Activated CD8-positive, alpha-beta memory T cell treated with anti-CD3 and anti-CD28 coated beads for 36 hours (primary cell): Measurements from ENCODE around the gene TMEM240. TPM values are rescaled to one million over a fixed set of nuclear protein-coding genes. Genes with fewer than 3 reads are reported as not detected.
"Not testable (repeated sequence)": the region's sequence is repeated elsewhere in the genome, so short reads cannot be mapped to it uniquely, and the experiment has no call there.

Source experiments
- CTCF ChIA-PET: fragments of 350-600 bp; sonication (Branson Sonifier 250); formaldehyde crosslinking; loops from one replicate; lab custom pipeline; 2021; ENCODE audit warnings: antibody characterized with exemption; lab: Charles Lee
- POLR2A ChIA-PET: fragments of 350-600 bp; sonication (Branson Sonifier 250); formaldehyde crosslinking; loops from one replicate; lab custom pipeline; 2021; ENCODE audit warnings: antibody characterized with exemption; lab: Charles Lee
- total RNA-seq, 2 experiments: library from RNA; stranded (reverse); gene quantifications; one replicate each; pipeline ENCODE4 v1.2.3, GENCODE V29; 2021

Gene TMEM240
- total RNA-seq, 2 experiments from 2014 or later: 0.48 TPM; not detected in 1

- ChIA-PET POLR2A (no interaction called here), CTCF (interaction anchor here (1.2 kb wide), 1 partner anchor 11 kb away, joined by 3 read pairs; no protein-coding TSS in a partner anchor)
These were observed 28.7 kb downstream of the TMEM240 start, which contains the start of gene ATAD3A for GRCh38 chr1:1511533-1512285. TSS of gene ATAD3A (plus strand) at chr1:1512162. CDS start at chr1:1512269, 107 bp downstream.

DNA sequence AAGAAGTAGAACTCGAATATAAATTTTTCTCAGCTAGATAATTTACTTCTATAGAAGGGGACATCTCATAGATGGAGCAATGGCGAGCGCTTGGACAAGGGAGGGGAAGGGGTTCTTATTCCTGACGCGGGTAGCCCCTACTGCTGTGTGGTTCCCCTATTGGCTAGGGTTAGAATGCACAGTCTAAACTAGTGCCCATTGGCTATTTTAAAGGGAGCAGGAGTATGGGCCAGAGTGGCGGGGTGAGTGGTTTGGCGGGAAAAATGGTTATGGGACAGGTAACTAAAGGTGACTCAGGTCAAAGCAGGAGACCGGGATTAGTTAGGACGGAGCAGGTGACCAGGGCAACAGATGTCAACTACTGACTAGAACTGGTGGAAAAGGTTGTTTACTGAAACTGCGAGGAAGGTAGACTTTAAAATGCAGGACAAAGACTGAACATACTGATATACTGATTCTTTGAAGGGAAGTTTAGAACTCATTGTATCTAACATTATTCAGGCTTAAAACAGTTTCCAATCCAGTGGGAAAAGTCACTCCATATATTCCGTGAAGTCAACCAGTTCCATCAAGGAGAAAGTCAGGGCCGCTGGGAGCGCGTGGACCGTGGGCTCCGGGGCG is 29.4 kb downstream of the TMEM240 start:
- ChIA-PET CTCF (interaction anchor here (1.2 to 1.6 kb wide), 2 partner anchors 10 to 70 kb away, joined by 3 read pairs; no protein-coding TSS in a partner anchor), POLR2A (no interaction called here)

DNA sequence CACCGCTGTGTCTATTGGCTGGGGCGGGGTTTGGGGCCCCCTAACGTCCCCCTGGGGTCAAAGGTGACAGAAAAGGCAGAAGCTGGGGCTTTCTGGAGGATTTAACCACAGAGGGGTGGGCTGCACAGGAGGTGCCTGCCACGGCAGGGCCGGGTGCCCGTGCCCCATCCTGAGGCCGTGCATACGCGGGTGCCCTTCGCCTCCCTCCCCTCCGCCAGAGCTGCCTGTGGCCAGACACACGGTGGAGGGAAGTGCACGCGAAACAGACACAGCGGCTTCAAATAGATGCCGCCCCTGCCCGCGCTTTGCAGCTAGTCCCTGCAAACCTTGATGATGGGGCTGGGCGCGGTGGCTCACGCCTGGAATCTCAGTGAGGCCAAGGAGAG is 31.0 kb downstream of the TMEM240 start:
- POLR2A ChIA-PET: not testable (repeated sequence)
- CTCF ChIA-PET: interaction anchor here (1.6 kb wide), 1 partner anchor 68 kb away, joined by 3 read pairs; no protein-coding TSS in a partner anchor

DNA sequence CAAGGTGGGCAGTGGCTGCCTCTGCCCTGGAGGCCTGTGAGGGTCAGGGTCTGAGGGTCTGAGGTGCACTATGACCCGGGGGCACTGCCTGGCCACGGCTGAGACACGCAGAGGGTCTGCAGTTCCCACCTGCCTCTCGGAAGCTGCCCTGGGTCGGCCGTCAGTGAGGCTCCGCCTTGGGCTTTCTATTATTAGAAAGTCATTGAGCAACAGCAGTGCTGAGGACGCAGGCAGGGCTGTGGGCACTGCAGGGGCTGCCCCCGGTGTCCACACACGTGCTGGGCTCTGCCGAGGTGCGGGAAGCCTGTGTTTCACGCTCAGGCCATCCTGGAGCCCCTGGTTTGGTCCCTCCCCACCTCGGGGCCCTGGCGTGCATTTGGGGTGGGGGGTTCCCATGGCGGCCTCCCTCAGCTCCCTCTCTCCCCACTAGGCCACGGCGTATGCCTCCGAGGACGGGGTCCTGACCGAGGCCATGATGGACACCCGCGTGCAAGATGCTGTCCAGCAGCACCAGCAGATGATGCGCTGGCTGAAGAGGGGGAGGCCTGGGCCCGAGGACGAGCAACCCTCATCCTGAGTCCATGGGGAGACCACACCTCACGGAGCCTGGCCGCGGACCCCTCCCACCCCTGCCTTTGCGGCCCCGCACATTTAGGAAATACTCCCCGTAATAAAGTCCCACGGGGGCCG is 31.5 kb downstream of the TMEM240 start:
- POLR2A ChIA-PET, CTCF ChIA-PET: not testable (repeated sequence)

DNA sequence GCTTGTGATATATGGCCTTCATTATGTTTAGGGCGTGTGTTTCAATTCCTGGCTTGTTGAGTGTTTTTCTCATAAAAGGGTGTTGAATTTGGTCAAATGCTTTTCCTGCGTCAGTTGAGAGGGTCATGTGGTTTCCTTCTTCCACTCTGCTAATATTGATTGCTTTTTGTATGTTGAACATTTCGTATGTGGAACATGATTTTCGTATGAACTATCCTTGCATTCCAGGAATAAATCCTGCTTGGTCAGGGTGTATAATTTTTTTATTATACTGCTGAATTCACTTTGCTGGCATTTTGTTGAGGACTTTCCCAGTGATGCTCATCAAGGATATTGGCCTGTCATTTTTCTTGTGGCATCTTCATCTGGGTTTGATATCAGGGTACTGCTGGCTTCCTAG is 33.1 kb downstream of the TMEM240 start:
- ChIA-PET CTCF (no interaction called here), POLR2A (no interaction called here)

- CTCF ChIA-PET: interaction anchor here (0.7 to 1.3 kb wide), 3 partner anchors 65 to 386 kb away, joined by 3 to 4 read pairs (median 3); partner anchors contain the start of gene AURKAIP1
- POLR2A ChIA-PET: interaction anchor here (1.0 kb wide), 1 partner anchor 157 kb away, joined by 3 read pairs; no protein-coding TSS in a partner anchor
These were observed 34.6 kb downstream of the TMEM240 start for GRCh38 chr1:1505801-1506200.

DNA sequence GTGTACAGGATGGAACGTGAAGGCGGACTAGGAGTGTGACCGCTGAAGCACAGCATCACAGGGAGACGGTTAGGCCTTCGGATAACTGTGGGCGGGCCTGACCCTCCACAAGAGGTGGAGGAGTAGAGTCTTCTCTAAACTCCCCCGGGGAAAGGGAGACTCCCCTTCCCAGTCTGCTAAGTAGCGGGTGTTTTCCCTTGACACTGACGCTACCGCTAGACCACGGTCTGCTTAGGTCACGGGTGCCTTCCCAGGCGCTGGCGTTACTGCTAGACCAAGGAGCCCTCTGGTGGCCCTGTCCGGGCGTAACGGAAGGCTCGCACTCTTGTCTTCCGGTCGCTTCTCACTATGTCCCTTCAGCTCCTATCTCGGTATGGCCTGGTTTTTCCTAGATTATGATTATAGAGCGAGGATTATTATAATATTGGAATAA is 35.0 kb downstream of the TMEM240 start:
- CTCF ChIA-PET: interaction anchor here (0.7 to 1.7 kb wide), 5 partner anchors 22 to 386 kb away, joined by 3 to 5 read pairs (median 3); partner anchors contain the start of gene AURKAIP1
- POLR2A ChIA-PET: interaction anchor here (1.0 kb wide), 1 partner anchor 157 kb away, joined by 3 read pairs; no protein-coding TSS in a partner anchor

DNA sequence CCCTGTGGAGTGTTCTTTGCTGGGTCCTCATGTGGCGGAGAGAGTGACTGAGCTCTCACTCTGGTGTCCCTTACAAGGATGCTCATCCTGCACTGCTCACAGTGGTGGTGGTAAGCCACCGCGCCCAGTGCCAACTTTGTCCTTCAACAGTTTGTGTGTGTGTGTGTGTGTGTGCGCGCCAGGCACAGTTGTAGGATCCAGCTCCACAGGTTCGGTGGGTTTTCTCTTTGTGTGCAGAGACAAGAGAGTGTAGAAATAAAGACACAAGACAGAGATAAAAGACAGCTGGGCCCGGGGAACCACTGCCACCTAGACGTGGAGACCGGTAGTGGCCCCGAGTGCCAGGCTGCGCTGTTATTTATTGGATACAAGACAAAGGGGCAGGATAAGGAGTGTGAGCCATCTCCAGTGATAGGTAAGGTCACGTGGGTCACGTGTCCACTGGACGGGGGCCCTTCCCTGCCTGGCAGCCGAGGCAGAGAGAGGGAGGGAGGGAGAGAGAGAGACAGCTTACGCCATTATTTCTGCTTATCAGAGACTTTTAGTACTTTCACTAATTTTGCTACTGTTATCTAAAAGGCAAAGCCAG is 35.6 kb downstream of the TMEM240 start:
- POLR2A ChIA-PET: interaction anchor here (1.0 kb wide), 1 partner anchor 157 kb away, joined by 3 read pairs; no protein-coding TSS in a partner anchor
- CTCF ChIA-PET: interaction anchor here (0.7 to 1.7 kb wide), 5 partner anchors 21 to 385 kb away, joined by 3 to 5 read pairs (median 3); no protein-coding TSS in a partner anchor

GRCh38 chr1:1495461-1495975 is 44.9 kb downstream of the TMEM240 start:
- CTCF ChIA-PET, POLR2A ChIA-PET: not testable (repeated sequence)

GRCh38 chr1:1494311-1494710 is 46.1 kb downstream of the TMEM240 start:
- CTCF ChIA-PET, POLR2A ChIA-PET: not testable (repeated sequence)

DNA sequence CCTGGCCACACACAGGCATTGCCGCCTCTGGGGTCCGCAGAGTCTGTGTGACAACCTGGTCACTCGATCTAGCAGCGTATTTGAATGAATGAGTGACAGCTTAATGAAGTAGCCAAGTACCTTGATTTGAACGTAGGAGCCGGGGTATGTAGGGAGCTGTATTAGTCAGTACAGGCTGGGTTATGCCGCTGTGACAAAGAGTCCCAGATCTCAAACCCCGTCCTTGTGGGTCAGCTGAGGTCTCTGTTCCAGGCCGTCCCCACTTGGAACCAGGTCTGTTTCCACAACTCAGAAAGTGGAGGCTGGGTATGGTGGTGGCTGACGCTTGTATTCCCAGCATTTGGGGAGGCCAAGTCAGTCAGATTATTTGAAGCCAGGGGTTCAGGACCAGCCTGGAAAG is 48.8 kb downstream of the TMEM240 start:
- ChIA-PET POLR2A (no interaction called here), CTCF (no interaction called here)

DNA sequence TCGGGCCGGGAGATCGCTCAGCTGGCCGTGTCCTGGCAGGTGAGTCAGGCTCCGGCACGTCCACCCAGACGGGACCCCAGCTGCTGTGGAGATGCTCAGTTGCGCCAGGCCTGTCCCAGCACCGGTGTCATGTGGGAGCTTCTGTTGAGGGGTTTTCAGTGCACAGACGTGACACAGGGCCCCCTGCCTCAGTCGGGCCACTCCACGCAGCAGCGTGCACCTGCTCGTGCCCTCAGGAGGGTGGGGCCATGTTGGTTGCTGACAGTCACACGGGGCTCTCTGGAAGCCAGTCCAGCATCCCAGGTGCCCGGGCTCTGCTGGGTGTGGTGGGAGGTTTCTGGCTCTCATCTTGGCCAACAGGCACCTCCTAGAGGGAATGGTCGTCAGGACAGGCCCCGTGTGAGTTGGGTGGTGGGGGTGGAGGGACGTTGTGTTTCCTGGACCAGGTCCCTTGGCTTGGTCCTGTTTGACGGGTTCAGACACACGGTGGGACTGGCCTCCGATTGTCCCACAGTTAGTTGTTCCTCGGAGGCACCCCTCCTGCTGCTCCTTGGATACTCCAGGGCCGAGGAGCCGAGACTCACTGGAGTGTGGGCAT is 49.7 kb downstream of the TMEM240 start:
- ChIA-PET POLR2A (no interaction called here), CTCF (no interaction called here)

DNA sequence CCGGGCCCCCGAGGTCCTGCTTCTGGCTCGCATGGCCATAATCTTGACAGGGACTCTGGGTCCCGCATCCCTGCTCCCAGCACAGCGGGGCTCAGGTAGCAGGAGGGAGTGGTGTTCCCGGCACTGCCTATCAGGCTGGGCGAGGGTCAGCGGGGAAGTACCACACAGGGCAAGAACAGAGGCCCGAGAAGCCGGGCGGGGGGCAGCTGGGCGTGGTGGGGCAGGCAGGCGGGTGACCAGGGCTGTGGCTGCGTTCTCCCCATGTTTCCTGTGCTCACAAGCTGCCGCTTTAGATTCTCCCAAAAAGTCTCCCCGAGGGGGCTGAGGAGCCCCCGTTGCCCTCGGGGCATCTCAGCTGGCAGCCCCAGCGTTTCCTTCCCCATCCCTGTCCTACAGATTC is 50.6 kb downstream of the TMEM240 start:
- ChIA-PET POLR2A (no interaction called here), CTCF (no interaction called here)

DNA sequence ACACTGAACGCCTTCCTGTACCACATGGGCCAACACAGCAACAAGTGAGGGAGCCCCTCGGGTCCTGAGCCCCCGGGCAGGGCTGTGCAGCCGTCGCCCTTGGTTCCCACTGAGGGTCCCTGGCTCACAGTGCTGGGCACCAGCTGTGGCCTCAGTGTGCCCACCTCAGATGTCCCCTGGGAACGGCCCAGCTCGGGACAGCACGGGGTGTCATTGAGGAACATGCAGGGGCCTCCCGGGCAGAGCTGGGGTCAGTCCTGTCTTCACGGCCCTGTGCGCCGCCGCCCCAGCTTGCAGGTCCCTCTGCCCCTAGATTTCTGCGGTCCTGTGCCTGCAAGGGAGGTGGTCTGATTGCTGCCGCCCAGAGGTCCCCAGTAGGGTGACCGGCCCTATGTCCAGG is 51.2 kb downstream of the TMEM240 start:
- CTCF ChIA-PET: no interaction called here
- POLR2A ChIA-PET: no interaction called here

- ChIA-PET CTCF (no interaction called here), POLR2A (no interaction called here)
These were observed 52.7 kb downstream of the TMEM240 start for GRCh38 chr1:1487701-1488100.

GRCh38 chr1:1485755-1486317 is 54.6 kb downstream of the TMEM240 start:
- CTCF ChIA-PET, POLR2A ChIA-PET: not testable (repeated sequence)

GRCh38 chr1:1484976-1485750 is 55.3 kb downstream of the TMEM240 start:
- POLR2A ChIA-PET, CTCF ChIA-PET: not testable (repeated sequence)
